ENCODE results near the gene GLDC. TPM values are rescaled to one million over a fixed set of nuclear protein-coding genes. Genes with fewer than 3 reads are reported as not detected.
"Not testable (repeated sequence)": the region's sequence is repeated elsewhere in the genome, so short reads cannot be mapped to it uniquely, and the experiment has no call there.

GLDC gene
- total and polyA plus RNA-seq, 2 donors (not counting 1 experiment from before 2014, with no cell fraction given), result 0.71 to 0.86 TPM

- Histone ChIP-seq H2AFZ (ENCODE audit: insufficient read depth, low read depth, low read length, poor library complexity, severe bottlenecking) (no peak overlapping the region), H3K79me2 (ENCODE audit: control insufficient read depth, insufficient read depth, low read length) (no peaks in the 10 kb centered on the region), H3K27ac (ENCODE audit: low read length in 2 of 2) (no peak overlapping the region), H3K27me3 (replicated peaks in 1 of 4; ENCODE audit: control extremely low read depth in 1 of 4, control insufficient read depth in 3 of 4, insufficient read depth in 4 of 4, low read length in 3 of 4) (no peaks in the 10 kb centered on the region), H3K4me2 (replicated peaks; ENCODE audit: low read depth, low read length, poor library complexity, severe bottlenecking) (no peak overlapping the region), H3K4me3 (ENCODE audit: control extremely low read depth in 1 of 5, extremely low read depth in 1 of 5, insufficient read depth in 1 of 5, low read depth in 2 of 5, low read length in 4 of 5) (no peak overlapping the region), H3K9me3 (ENCODE audit: control extremely low read depth in 1 of 3, control insufficient read depth in 2 of 3, insufficient read depth in 1 of 3, low read length in 2 of 3) (no peaks in the 10 kb centered on the region), H3K36me3 (replicated peaks in 1 of 2; ENCODE audit: control extremely low read depth in 1 of 2, control insufficient read depth in 1 of 2, extremely low read depth in 1 of 2, insufficient read depth in 2 of 2, low read length in 1 of 2) (no peaks in the 10 kb centered on the region), H3K9ac (ENCODE audit: low read length) (no peak overlapping the region), H4K20me1 (ENCODE audit: control insufficient read depth, insufficient read depth, low read length, poor library complexity, severe bottlenecking) (no peaks in the 10 kb centered on the region), H3K4me1 (ENCODE audit: control insufficient read depth in 2 of 2, insufficient read depth in 2 of 2, low read length in 2 of 2) (no peaks in the 10 kb centered on the region)
- POLR2A ChIA-PET, result no interaction called here
- no peaks in the 10 kb centered on the region for H3K4me1 Mint-ChIP-seq
- intact Hi-C loops (cut with micrococcal nuclease), result no loop called here
- no peak overlapping the region for H3K4me3 Mint-ChIP-seq
- TF ChIP-seq EZH2 (IDR thresholded peaks at IDR 0.05; ENCODE audit: borderline replicate concordance, insufficient read depth, low read depth, low read length, poor library complexity, severe bottlenecking) (no peak), CTCF (IDR thresholded peaks at IDR 0.05) (no peak)
- DNase-seq (no peak), ATAC-seq (ENCODE audit: low read depth) (no peak)
- H3K9me3 Mint-ChIP-seq (ENCODE audit: insufficient read depth), result no peaks in the 10 kb centered on the region
- H3K27ac Mint-ChIP-seq, result no peak overlapping the region
- CTCF ChIA-PET, result interaction anchor here (0.6 to 0.7 kb wide), 2 partner anchors 32 to 225 kb away, joined by 3 to 4 read pairs; no protein-coding TSS in a partner anchor
- no CpG with 5 or more reads among the region's 8 CpGs for WGBS (ENCODE audit: insufficient coverage)
- no peaks in the 10 kb centered on the region for H3K27me3 Mint-ChIP-seq
Measured at GRCh38 chr9:6545017-6545691, 100.4 kb downstream of the GLDC start.

- no peaks in the 10 kb centered on the region for H3K4me1 ChIP-seq (ENCODE audit: control insufficient read depth in 2 of 2, insufficient read depth in 2 of 2, low read length in 2 of 2)
- H3K27ac ChIP-seq (ENCODE audit: low read length in 2 of 2), result no peak overlapping the region
- no peak overlapping the region for H2AFZ ChIP-seq (ENCODE audit: insufficient read depth, low read depth, low read length, poor library complexity, severe bottlenecking)
- Mint-ChIP-seq H3K4me1 (no peaks in the 10 kb centered on the region), H3K9me3 (ENCODE audit: insufficient read depth) (no peaks in the 10 kb centered on the region), H3K27ac (no peak overlapping the region), H3K4me3 (no peak overlapping the region), H3K27me3 (no peaks in the 10 kb centered on the region)
- H3K9me3 ChIP-seq (ENCODE audit: control extremely low read depth in 1 of 3, control insufficient read depth in 2 of 3, insufficient read depth in 1 of 3, low read length in 2 of 3), result no peaks in the 10 kb centered on the region
- H3K79me2 ChIP-seq (ENCODE audit: control insufficient read depth, insufficient read depth, low read length), result no peaks in the 10 kb centered on the region
- DNase-seq (no peak), ATAC-seq (ENCODE audit: low read depth) (no peak)
- H3K4me2 ChIP-seq (replicated peaks; ENCODE audit: low read depth, low read length, poor library complexity, severe bottlenecking), result no peak overlapping the region
- H3K4me3 ChIP-seq (ENCODE audit: control extremely low read depth in 1 of 5, extremely low read depth in 1 of 5, insufficient read depth in 1 of 5, low read depth in 2 of 5, low read length in 4 of 5), result no peak overlapping the region
- TF ChIP-seq CTCF (IDR thresholded peaks at IDR 0.05) (no peak), EZH2 (IDR thresholded peaks at IDR 0.05; ENCODE audit: borderline replicate concordance, insufficient read depth, low read depth, low read length, poor library complexity, severe bottlenecking) (no peak)
- ChIA-PET CTCF (no interaction called here), POLR2A (no interaction called here)
- no peaks in the 10 kb centered on the region for H3K27me3 ChIP-seq (replicated peaks in 1 of 4; ENCODE audit: control extremely low read depth in 1 of 4, control insufficient read depth in 3 of 4, insufficient read depth in 4 of 4, low read length in 3 of 4)
- no peaks in the 10 kb centered on the region for H3K36me3 ChIP-seq (replicated peaks in 1 of 2; ENCODE audit: control extremely low read depth in 1 of 2, control insufficient read depth in 1 of 2, extremely low read depth in 1 of 2, insufficient read depth in 2 of 2, low read length in 1 of 2)
- no peak overlapping the region for H3K9ac ChIP-seq (ENCODE audit: low read length)
- no peaks in the 10 kb centered on the region for H4K20me1 ChIP-seq (ENCODE audit: control insufficient read depth, insufficient read depth, low read length, poor library complexity, severe bottlenecking)
- 89% methylated on average over 3 of the region's 6 CpGs for WGBS (ENCODE audit: insufficient coverage)
- intact Hi-C loops (cut with micrococcal nuclease), result no loop called here
Measured at GRCh38 chr9:6543204-6543603, 102.3 kb downstream of the GLDC start.

GRCh38 chr9:6542617-6543016 lies 102.9 kb downstream of the GLDC start:
- H3K9me3 ChIP-seq (ENCODE audit: control extremely low read depth in 1 of 3, control insufficient read depth in 2 of 3, insufficient read depth in 1 of 3, low read length in 2 of 3); H3K4me1 ChIP-seq (ENCODE audit: control insufficient read depth in 2 of 2, insufficient read depth in 2 of 2, low read length in 2 of 2); H3K36me3 ChIP-seq (replicated peaks in 1 of 2; ENCODE audit: control extremely low read depth in 1 of 2, control insufficient read depth in 1 of 2, extremely low read depth in 1 of 2, insufficient read depth in 2 of 2, low read length in 1 of 2); POLR2A ChIA-PET; DNase-seq; H3K4me2 ChIP-seq (replicated peaks; ENCODE audit: low read depth, low read length, poor library complexity, severe bottlenecking); H2AFZ ChIP-seq (ENCODE audit: insufficient read depth, low read depth, low read length, poor library complexity, severe bottlenecking); H3K4me3 ChIP-seq (ENCODE audit: control extremely low read depth in 1 of 5, extremely low read depth in 1 of 5, insufficient read depth in 1 of 5, low read depth in 2 of 5, low read length in 4 of 5); ATAC-seq (ENCODE audit: low read depth); H3K79me2 ChIP-seq (ENCODE audit: control insufficient read depth, insufficient read depth, low read length); H3K9ac ChIP-seq (ENCODE audit: low read length); H3K27me3 Mint-ChIP-seq; H3K4me1 Mint-ChIP-seq; intact Hi-C loops (cut with micrococcal nuclease); H4K20me1 ChIP-seq (ENCODE audit: control insufficient read depth, insufficient read depth, low read length, poor library complexity, severe bottlenecking); H3K27ac Mint-ChIP-seq; H3K9me3 Mint-ChIP-seq (ENCODE audit: insufficient read depth); H3K27ac ChIP-seq (ENCODE audit: low read length in 2 of 2); H3K4me3 Mint-ChIP-seq; CTCF ChIA-PET; H3K27me3 ChIP-seq (replicated peaks in 1 of 4; ENCODE audit: control extremely low read depth in 1 of 4, control insufficient read depth in 3 of 4, insufficient read depth in 4 of 4, low read length in 3 of 4): not testable (repeated sequence)
- 100% methylated on average over 2 of the region's 5 CpGs for WGBS (ENCODE audit: insufficient coverage)

Measured in B cell (primary cell).